ENCODE data around the gene HSPA12A.

The HSPA12A gene

DNA sequence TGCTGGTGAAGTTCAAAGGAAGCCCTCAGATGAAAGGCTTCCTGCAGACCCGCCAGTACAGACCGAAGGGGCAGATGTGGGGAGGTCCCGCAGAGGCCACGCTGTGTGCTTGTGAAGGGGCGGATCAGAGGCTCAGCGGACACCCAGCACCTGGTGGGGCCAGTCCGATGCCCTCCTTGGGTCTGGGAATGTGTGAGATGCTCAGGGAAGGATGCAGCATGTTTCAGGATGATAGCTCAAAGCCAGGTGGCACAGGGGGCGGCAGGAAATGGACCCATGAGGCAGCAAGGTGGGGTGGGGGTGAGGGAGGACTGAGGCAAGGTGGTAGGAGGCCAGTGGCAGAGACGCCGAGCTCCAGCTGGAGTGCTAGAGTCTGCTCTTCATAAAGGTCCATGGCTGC lies 27.9 kb upstream of the HSPA12A start:
- no peak for DNase-seq

DNA sequence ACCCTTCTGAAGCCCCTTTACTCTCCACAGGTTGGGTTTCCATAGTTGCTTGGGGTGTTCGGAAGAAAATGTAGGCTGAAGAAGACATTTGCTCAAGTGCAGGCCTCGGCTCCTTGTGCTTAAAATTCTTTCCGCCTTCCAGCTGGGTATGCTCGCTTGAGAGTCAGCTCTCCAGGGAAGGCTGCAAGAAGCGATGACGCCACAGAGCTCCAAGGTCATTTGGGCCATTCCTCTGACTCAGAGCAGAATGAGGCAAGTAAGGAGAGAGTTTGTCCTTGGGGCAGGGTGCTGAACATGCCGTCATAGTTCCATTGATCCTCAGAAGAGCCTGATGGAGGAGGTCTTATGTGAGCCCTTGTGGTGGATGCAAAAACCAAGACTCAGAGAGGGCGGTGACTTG lies 27.4 kb upstream of the HSPA12A start:
- no peak for DNase-seq

DNA sequence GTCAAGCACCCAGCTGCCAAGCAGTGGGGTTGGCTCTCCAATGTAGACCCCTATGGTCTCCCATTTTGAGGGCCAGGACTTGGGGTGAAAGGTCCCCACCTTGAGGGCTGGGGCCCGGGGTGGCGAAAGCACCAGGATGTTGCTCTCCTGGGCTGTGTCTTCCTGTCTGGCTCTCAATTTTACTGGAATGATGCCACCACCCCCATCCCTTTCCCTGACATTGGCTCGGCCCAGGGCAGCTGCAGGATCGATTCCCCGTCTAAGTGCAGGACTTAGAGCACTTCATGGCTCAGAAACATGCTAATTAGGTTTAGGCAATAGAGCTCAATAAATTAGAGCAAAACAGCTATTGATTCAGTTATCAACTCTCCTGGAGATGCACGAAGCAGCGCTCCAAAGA lies 27.0 kb upstream of the HSPA12A start:
- DNase-seq: no peak

DNA sequence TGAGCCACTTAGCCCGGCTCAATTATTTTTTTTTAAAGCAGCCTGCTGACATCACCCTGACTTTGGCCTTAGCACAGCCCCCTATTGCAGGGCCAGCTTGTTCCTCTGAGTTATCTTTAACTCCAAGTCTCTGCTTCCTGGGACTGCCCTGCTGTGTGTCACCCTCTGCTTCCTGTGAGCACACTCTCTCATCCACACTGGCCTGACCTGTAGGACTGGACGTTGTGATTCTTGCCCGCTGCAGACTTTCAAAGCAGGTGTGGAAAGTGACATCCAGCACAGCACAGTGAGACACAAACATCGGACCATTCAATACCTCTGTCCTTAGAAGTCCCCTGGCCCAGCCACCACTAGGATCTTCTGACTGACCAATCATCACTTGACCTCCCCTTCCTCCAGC lies 26.4 kb upstream of the HSPA12A start:
- no peak for DNase-seq

DNA sequence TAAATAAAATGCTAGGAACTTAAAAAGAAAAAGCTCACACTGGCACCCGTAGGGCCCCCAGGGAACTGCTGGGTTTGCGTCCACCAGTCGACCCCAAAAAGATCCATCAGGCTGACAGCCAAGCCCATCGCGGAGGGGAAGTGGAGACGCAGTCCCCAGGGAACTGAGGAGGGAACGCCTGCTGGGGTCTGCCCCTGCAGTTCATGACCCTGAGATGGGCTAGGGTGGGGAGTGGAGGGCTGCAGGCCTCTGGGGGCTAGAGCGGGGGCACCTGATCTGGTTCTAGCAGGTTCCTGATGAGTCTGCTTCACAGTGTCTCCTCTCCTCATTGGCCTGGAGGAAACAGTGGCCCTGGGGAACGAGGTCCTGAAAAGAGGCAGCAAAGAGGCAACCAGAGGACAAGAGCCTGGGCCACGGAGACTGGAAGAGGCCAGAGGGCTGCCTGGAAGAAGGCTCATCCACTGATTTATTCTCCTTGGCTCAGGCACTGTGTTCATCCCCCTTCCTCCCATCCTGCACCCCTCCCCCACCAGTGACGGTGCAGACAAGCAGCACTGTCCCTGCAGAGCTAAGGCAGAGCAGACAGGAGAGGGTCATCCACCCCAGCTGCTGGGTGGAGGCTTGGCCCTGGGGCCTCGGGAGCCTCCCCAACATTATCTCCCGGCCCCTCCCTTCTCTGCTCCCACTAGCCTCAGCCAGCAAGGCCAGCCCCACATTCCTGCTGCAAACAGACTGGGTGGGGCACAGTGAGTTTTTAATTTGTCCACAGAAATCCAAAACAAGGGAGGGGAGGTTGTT lies 24.7 kb upstream of the HSPA12A start:
- no peak for DNase-seq

DNA sequence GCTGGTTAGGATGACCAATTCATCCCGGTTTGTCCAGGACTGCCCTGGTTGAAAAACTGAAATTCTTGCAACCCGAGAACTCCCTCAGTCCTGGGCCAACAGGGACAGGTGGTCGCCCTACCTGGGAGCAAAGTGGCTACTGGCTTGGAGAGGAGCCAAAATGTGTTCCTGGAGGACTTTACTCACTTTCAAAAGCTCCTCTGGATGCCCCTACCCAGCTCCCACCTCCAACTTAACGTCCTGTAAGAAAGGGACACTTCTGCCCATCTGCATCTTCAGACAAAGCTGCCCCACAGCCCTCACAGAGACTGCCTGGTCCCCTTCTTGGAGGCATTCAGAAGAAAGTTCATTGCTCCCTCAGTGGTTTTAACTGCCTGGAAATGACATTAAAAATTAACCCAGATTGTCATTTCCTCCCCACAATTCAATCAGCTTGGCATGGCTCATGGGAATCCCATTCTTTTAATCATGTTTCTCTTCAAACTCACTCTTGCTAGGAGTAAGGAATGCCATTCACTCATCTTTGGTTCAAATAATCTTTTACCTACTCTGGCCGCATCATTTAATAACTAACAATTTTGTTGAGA lies 24.0 kb upstream of the HSPA12A start:
- no peak for DNase-seq

DNA sequence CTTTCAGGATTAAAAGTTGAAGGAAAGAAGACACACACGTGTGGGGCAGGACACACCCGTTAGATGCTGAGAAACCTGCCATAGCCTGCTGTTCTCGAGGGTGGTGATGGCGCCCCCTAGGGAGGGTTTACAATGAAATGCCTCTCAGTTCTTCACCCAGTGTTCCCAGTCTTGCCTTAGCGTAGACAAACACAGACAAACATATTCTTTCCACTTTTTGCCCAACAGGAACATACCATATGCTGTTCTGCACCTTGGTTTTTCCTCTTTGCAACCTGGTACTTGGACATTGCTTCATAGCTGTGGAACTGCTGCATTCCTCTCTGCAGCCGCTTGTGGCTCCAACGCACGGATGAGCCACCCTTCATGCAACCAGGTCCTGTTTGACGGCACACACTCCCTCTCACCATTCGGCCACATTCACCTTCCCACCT lies 23.3 kb upstream of the HSPA12A start:
- no peak for DNase-seq

DNA sequence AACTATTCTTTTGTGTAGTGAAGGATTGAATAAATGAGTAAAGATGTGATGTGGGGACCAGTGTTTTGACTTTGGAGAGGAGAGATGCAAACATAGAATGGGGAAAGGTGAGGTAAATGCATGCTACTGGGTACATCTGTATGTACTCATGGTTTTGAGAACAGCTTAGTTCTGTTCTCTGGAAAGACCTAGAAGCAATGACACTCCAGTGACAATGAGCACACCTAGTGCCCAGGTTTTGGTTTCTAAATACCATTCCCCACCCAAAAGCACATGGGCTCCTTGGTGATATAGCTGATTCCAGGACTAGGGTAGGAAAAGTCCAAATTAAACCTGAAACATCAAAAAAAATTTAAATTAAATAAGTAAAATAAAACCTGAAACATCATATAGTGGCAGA lies 22.6 kb upstream of the HSPA12A start:
- DNase-seq: no peak

DNA sequence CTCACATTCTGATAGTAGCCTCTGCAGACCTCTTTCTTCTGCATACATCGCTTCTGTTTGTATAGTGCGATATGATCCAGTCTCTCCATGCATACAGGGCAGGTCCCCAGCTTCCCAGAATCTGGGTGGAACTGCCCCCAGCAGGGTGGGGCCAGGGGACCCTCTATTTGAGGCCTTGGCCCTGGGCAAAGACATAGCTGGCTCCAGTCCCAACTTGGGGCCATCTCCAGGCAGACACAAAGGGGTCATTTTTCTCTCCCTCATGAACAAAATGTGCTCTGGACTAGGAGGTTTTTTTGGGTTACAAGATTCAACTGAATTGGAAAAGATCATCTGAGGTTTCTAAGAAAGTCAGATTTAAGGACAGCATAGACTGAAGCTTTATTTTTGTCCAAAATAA lies 21.1 kb upstream of the HSPA12A start:
- DNase-seq: no peak

DNA sequence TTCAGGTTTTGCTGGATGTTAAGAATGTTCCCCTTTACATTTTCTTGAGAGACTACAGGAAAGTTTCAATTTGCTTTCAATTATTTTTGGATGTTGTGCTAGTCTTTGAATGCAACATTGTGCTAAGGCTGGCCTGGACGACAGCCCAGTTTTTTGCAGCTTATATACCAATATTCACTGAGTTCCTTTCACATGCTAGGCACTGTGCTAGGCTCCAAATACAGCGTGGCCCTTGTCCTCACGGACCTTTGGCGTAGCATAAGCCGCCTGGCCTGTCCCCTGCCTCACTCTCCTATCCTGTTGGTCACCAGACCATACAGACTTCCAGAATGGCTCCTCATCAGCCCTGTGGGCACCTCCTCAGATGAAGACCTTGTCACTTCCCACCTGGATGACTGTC lies 19.5 kb upstream of the HSPA12A start:
- DNase-seq: no peak

DNA sequence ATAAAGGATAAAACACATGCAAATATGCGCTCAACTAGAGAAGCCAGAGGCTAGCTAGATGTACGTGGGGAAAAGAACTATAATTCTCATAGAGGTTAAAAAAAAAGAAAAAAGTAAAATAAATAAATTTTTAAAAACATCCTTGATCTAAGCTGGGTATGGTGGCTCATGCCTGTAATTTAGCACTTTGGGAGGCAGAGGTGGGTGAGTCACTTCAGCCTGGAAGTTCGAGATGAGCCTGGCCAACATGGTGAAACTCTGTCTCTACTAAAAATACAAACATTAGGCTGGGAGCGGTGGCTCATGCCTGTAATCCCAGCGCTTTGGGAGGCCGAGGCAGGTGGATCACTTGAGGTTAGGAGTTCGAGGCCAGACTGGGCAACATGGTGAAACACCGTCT lies 18.6 kb upstream of the HSPA12A start:
- DNase-seq: no peak

DNA sequence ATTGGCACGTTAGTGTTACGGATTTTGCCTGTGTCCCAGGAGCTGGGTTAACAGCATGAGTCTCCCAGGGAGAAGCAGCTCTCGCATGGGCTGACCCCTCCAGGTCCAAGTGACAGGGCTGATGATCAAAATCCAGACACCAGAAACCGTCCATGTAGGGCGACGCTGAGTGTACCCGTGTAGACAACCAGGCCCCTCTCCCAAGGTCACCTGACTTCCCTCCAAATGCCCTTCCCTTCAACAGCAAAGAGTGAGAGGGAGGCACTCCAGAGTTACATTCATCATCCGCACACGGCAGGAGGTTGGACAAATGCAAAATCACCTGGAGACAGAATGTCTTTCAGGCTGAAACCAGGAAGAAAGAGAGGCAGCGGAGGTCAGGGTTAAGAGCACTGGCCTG lies 14.9 kb upstream of the HSPA12A start:
- DNase-seq: no peak

DNA sequence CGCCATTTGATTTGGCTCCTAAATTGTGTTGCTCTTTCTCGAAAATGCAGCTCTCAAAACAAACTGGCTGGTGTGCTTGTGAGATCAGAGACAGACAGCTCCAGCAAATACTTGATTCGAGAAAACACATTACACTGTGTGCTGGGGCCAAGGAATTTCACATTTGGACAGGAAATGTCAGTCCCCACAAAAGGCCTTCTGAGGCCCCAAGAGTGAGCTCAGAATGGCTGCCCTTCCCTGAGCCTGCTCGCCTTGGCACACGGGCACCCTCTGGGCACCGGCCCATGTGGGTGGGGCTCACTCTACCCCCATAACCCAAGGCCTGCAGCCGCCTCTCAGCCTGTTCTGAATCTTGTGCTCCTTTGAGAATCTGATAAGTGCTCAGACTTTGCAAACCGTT lies 13.9 kb upstream of the HSPA12A start:
- no peak for DNase-seq

DNA sequence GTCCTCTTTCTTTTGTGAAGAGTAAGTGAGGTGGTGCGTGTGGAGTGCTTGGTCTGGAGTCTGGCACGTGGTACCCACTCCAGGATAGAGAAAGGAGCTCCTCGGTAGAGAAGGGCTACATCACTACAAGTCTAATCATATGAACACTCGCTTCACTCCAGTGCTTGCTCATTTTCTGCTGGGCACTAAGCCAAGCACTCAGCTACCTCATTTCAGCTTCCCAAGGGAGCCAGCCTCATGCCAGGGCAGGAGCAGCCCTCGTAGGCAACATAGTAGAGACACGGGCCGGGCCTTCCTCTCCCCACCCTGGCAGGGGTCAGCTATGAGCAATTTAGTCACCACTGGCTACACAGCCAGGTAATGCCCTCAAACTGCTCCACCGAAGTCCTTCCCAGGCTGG lies 11.4 kb upstream of the HSPA12A start:
- no peak for DNase-seq

DNA sequence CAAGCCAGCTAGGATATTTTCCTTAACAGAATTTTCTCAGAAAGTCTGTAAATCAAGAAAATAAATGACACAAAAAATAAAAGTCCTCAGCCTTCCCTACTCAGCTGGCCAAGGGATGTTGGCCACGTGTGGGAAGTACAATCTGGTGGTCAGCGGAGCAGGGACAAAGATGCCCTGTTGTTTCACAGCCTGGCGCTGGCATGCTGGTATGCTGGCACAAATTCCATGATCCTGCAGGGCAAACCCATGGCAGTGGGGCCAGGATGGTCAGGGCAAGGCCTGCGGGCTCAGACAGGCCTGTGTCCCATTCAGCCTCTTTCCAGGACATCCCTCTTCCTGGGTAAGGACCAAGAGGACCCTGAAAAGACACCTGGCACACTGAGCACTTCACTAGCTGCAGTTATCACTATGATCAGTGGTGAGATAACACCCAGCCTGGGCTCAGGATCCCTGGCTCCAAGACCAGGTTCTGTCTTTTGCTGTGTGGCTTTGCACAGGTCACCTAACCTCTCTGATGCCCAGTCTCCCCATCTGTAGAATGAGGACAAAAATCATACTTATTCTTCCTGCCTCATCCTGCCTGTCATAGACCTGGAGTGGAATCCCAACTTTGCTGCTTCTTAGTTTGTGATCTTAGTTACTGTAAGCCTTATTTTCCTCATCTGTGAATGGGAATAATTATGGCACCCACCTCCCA lies 10.8 kb upstream of the HSPA12A start:
- no peak for DNase-seq

DNA sequence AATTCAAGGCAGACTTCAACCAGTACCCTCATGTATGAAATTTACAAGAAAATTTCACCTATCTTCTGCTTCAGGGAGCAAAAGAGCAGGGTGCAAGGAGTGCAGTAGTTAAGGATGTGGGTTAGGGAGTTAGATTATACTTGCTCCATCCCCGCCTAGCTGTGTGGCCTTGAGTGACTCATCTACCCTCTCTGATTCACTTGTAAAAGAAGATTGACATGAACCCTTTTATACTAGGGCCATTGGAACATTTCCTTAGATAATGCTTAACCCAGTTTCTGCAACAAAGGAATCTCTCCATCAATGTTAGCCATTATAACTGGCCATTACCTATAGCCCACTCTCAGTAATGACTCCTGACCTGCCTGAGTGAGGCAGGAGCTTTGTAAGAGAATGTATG lies 10.2 kb upstream of the HSPA12A start:
- no peak for DNase-seq

DNA sequence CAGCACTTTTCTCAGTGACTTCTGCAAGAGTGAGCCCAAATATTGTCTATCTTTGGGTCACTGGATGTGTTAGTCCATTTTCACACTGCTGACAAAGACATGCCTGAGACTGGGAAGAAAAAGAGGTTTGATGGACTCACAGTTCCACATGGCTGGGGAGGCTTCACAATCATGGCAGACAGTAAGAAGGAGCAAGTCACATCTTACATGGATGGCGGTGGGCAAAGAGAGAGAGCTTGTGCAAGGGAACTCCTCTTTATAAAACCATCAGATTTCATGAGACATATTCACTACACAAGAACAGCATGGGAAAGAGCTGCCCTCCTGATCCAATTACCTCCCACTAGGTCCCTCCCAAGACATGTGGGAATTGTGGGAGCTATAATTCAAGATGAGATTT lies 6.1 kb upstream of the HSPA12A start:
- DNase-seq: no peak

DNA sequence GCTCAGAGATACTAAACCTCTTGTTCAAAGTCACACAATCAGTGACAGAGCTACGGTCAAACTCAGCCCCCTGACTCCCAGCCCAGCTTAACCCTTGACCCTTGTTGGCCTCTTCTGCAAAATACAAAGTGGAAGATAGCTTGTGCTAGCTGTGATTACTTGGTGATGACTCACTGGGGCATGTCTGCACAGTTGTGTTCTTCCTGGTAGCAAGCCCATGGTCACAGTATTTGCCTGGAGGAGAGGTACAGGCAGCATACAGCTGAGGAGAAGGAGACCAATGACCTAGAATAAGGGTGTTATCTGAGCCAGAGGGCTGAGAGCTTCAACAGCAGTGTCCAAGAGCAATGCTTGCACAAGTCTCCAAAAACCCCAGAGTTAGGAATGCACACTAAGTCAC lies 5.7 kb upstream of the HSPA12A start:
- DNase-seq: no peak

DNA sequence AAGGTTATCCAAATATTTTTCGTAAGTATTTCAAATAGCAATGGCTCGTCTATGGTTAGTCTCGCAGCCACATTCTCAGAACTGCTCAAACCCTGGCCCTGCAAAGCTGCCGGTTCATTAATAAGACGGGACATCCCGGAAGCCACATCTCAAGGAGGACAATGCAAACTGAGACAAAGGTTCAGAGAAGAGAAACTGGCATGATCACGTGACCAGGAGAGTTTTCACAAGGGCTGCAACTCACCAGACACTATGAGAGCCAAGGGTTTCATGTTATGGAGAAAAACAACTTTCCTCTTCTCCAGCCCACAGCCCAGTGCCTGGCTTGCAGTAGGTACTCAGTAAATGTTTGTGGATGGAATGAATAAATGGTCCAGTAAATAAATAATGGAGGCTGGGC lies 5.0 kb upstream of the HSPA12A start:
- no peak for DNase-seq

DNA sequence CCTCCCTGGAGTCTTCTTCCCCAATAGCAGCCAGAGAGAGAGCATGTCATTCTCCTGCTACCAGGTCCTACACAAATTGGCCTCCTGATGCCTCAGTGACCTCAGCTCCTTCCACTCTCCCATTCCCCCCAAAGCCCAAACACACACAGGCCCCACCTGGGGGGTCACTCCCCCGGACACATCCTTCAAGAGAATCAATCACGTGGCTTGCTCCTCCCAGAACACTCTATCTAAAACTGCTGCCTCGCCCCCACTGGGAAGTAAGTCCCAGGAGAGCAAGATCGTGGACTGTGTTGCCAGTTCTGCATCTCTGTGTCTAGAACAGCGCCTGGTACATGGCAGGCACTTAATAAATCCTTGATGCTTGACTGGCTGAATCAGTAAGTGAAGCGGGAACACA lies 2.5 kb upstream of the HSPA12A start:
- no peak for DNase-seq

DNA sequence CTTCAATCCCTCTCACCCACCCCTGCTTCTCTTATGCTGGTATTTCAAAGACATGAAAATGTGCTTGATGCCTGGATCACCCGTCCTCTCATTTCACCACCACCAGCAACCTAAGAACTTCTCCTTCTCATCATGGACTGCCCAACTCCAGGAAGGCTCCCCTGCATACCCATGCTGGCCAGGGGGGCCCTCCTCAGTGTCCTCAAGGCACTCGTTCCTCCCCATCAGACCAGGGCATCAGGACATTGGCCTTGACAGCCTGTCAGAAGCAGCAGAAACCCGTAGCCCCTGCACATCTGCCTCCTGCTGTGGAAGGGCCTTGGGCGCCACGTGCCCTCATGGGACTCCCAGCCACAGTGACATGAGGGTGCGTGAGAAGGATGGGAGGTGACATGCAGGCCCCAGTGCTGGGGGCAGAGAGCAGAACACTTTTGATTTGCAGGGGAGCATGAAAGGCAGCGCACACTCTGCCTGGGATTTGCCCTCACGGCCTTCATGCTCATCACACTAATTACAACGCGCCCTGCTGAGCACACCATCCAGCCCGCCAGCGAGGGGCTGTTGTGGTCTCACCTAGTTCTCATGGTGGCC lies 1.9 kb upstream of the HSPA12A start:
- no peak for DNase-seq

DNA sequence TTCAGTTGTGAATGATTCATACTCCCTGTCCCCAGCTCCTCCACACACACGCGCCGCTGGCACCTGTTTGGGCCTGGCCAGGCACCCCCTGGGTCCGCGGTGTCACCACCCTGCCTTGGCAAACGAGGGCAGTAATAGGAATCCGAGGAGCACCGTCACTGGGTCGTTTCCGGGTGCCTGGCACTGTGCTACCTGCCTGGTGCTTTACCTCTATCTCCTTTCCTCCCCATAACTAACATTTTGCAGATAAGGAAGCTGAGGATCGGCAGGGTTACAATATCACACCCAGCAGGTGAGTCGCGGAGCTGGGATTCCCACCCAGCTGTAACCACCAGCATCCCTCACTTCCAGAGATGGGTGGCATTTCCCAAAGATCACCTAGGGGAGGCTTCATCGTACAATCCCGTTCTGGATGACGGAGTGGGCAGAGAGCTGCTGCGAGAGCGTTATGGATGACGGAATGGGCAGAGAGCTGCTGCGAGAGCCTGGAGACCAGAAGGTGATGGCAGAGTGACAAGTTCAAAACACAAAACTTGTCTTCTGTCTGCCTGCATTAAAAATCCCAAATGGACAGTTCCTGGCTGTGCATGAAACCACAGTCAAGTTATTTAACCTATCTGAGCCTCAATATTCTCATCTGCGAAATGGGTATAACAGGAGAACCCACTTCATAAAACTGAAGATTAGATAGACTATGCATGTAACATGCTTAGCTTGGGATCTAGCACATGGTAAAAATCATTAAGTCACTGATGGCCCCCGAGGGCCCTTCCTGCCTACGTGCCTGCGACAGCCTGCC lies 1.1 kb upstream of the HSPA12A start:
- DNase-seq: no peak

Data from amniotic stem cell (primary cell).